GM04503 (cell line): ENCODE data around the gene ARHGEF40.

Experiments used
- DNase-seq: peaks from one replicate; pipeline ENCODE4 v3.0.0-alpha.2; 2012; ENCODE audit warnings: low read depth

ARHGEF40 gene

GRCh38 chr14:21059842-21060613, 10.1 kb upstream of the ARHGEF40 start:
- DNase-seq: no peak

GRCh38 chr14:21060614-21061346, 9.3 kb upstream of the ARHGEF40 start:
- no peak for DNase-seq

GRCh38 chr14:21061347-21061668, 8.8 kb upstream of the ARHGEF40 start:
- no peak for DNase-seq

- DNase-seq: no peak
These were observed 6.6 kb upstream of the ARHGEF40 start for GRCh38 chr14:21063479-21063878.

GRCh38 chr14:21066882-21067502, 3.1 kb upstream of the ARHGEF40 start:
- no peak for DNase-seq

- no peak for DNase-seq
These were observed 1.4 kb upstream of the ARHGEF40 start for GRCh38 chr14:21068521-21069387.

GRCh38 chr14:21069388-21070082, 569 bp upstream of the ARHGEF40 start:
- no peak for DNase-seq

- no peak for DNase-seq
These were observed 613 bp downstream of the ARHGEF40 start for GRCh38 chr14:21070610-21071224.

- DNase-seq: peak; percentile 68
These were observed 1.3 kb downstream of the ARHGEF40 start for GRCh38 chr14:21071225-21072030.

- peak; percentile 63 for DNase-seq
These were observed 1.9 kb downstream of the ARHGEF40 start for GRCh38 chr14:21072031-21072473.

GRCh38 chr14:21072781-21073339, 2.8 kb downstream of the ARHGEF40 start:
- DNase-seq: no peak

GRCh38 chr14:21073921-21074320, 3.8 kb downstream of the ARHGEF40 start:
- DNase-seq: no peak

GRCh38 chr14:21074398-21075272, 4.5 kb downstream of the ARHGEF40 start:
- DNase-seq: no peak

- no peak for DNase-seq
These were observed 5.8 kb downstream of the ARHGEF40 start for GRCh38 chr14:21075719-21076437.

- DNase-seq: no peak
These were observed 7.6 kb downstream of the ARHGEF40 start for GRCh38 chr14:21077672-21078071.

- no peak for DNase-seq
These were observed 8.2 kb downstream of the ARHGEF40 start for GRCh38 chr14:21078287-21078686.

- no peak for DNase-seq
These were observed 8.6 kb downstream of the ARHGEF40 start for GRCh38 chr14:21078726-21079125.

GRCh38 chr14:21081521-21082142, 11.5 kb downstream of the ARHGEF40 start:
- no peak for DNase-seq
